GM12864 (cell line): ENCODE results near the gene KHDRBS1.

Source experiments
- DNase-seq: peaks from one replicate; pipeline ENCODE4 v3.0.0-alpha.2; 2011; ENCODE audit warnings: low read depth
- H3K4me3 ChIP-seq: 2 replicates; pipeline ENCODE4 v1.5.1; 2011; ENCODE audit warnings: mild to moderate bottlenecking, low read depth, low read length, control low read depth
- TF ChIP-seq, protein P1 (sequence below): IDR thresholded peaks from 2 replicates; pipeline ENCODE4 v1.5.1; 2011; ENCODE audit warnings: low read depth, mild to moderate bottlenecking, moderate library complexity, low read length, control low read depth, inconsistent platforms; ENCODE audit errors: missing control alignments

The KHDRBS1 gene

DNA sequence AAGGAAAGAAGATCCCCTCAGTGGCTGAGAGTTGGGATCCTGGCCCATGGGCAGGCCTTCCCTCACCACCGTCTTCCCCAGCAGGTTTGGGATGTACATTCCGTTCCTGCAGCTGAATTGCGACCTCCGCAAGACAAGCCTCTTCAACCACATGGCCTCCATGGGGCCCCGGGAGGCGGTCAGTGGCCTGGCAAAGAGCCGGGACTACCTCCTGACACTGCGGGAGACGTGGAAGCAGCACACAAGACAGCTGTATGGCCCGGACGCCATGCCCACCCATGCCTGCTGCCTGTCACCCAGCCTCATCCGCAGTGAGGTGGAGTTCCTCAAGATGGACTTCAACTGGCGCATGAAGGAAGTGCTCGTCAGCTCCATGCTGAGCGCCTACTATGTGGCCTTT lies 77.9 kb downstream of the KHDRBS1 start:
- TF ChIP-seq, protein P1, sequence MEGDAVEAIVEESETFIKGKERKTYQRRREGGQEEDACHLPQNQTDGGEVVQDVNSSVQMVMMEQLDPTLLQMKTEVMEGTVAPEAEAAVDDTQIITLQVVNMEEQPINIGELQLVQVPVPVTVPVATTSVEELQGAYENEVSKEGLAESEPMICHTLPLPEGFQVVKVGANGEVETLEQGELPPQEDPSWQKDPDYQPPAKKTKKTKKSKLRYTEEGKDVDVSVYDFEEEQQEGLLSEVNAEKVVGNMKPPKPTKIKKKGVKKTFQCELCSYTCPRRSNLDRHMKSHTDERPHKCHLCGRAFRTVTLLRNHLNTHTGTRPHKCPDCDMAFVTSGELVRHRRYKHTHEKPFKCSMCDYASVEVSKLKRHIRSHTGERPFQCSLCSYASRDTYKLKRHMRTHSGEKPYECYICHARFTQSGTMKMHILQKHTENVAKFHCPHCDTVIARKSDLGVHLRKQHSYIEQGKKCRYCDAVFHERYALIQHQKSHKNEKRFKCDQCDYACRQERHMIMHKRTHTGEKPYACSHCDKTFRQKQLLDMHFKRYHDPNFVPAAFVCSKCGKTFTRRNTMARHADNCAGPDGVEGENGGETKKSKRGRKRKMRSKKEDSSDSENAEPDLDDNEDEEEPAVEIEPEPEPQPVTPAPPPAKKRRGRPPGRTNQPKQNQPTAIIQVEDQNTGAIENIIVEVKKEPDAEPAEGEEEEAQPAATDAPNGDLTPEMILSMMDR = no peak
- no peak overlapping the region for H3K4me3 ChIP-seq
- DNase-seq = no peak
